HCT116 (cell line): ENCODE results near the gene TST. TPM values are rescaled to one million over a fixed set of nuclear protein-coding genes. Genes with fewer than 3 reads are reported as not detected.

Experiments used
- ATAC-seq: fragments of 200-7000 bp; cut with Tn5 transposase; 2 replicates; pipeline ENCODE4 v1.9.1; 2020; ENCODE audit warnings: mild to moderate bottlenecking, moderate library complexity
- BruUV-seq: library from RNA; stranded (reverse); fragments of 400-500 nt; replicated peaks from 2 replicates; lab custom pipeline; 2021; lab: Mats Ljungman, UMichigan
- CTCF ChIA-PET: fragments of 300-600 bp; sonication (Branson Sonifier 250); formaldehyde crosslinking; loops from one replicate; lab custom pipeline; 2021; ENCODE audit warnings: antibody characterized with exemption; lab: Charles Lee
- POLR2A ChIA-PET: fragments of 300-600, 350-600 bp; sonication (Branson Sonifier 250); formaldehyde crosslinking; loops from one replicate; lab custom pipeline; 2021; ENCODE audit warnings: antibody characterized with exemption; lab: Charles Lee
- RAD21 ChIA-PET, 2 experiments: fragments of 300-600 bp; sonication (Branson Sonifier 250); formaldehyde crosslinking; loops; one replicate each; lab custom pipeline; 2023; ENCODE audit warnings: low total read pairs in 2 of 2; ENCODE audit not compliant: uncharacterized antibody in 2 of 2, unreplicated experiment in 2 of 2, low non-redundant PET in 1 of 2; lab: Charles Lee
- DNase-seq: peaks from one replicate; pipeline ENCODE4 v3.0.0-alpha.2; 2010; ENCODE audit warnings: low read depth, low spot score
- H2AFZ ChIP-seq: fragments of 200-600 bp; shearing (Covaris generic), sonication (generic); 2 replicates; pipeline ENCODE4 v1.6.1; 2017; ENCODE audit warnings: low read depth, mixed run types, mixed read lengths, antibody characterized with exemption, low read length; ENCODE audit not compliant: poor library complexity, severe bottlenecking
- H3K27ac ChIP-seq: 2 replicates; pipeline ENCODE4 v1.5.1; 2012; ENCODE audit warnings: low read depth, low read length
- H3K27me3 ChIP-seq: fragments of 200-600 bp; sonication (generic); 2 replicates; pipeline ENCODE4 v1.6.1; 2016; ENCODE audit warnings: mixed run types, low read length, mixed read lengths; ENCODE audit not compliant: insufficient read depth
- H3K36me3 ChIP-seq, 2 experiments: fragments of 200-500 bp in 1 of 2; fragments of 200-600 bp in 1 of 2; sonication (Bioruptor generic) in 1 of 2; sonication (generic) in 1 of 2; 2 replicates each; pipeline versions ENCODE4 v1.5.1 to v1.6.1; 2014 to 2016; ENCODE audit warnings: low read length in 2 of 2, inconsistent platforms in 1 of 2, mixed read lengths in 1 of 2, mixed run types in 1 of 2; ENCODE audit not compliant: insufficient read depth in 2 of 2, control insufficient read depth in 1 of 2
- H3K4me1 ChIP-seq, 2 experiments: fragments of 200-600 bp in 1 of 2; sonication (generic) in 1 of 2; 2 replicates each; pipeline versions ENCODE4 v1.5.1 to v1.6.1; 2012 to 2017; ENCODE audit warnings: low read length in 2 of 2, inconsistent platforms in 1 of 2, mild to moderate bottlenecking in 1 of 2, mixed read lengths in 1 of 2, mixed run types in 1 of 2, moderate library complexity in 1 of 2; ENCODE audit not compliant: insufficient read depth in 2 of 2, control insufficient read depth in 1 of 2
- H3K4me2 ChIP-seq: fragments of 200-600 bp; sonication (generic); 2 replicates; pipeline ENCODE4 v1.6.1; 2017; ENCODE audit warnings: mixed run types, low read length, mixed read lengths
- H3K4me3 ChIP-seq, 2 experiments: fragments of 200-600 bp in 1 of 2; sonication (generic) in 1 of 2; replicated peaks in 1 of 2; 2 replicates each; pipeline ENCODE4 v1.5.1; 2011 to 2016; ENCODE audit warnings: low read length in 2 of 2, control low read depth in 1 of 2, low read depth in 1 of 2, mild to moderate bottlenecking in 1 of 2, mixed read lengths in 1 of 2, mixed run types in 1 of 2
- H3K79me2 ChIP-seq: fragments of 200-600 bp; sonication (generic); 2 replicates; pipeline ENCODE4 v1.6.1; 2017; ENCODE audit warnings: mild to moderate bottlenecking, mixed run types, low read length, moderate library complexity, mixed read lengths; ENCODE audit not compliant: insufficient read depth
- H3K9ac ChIP-seq: fragments of 200-600 bp; sonication (generic); 2 replicates; pipeline ENCODE4 v1.6.1; 2016; ENCODE audit warnings: low read length, mixed read lengths
- H3K9me2 ChIP-seq: fragments of 200-600 bp; sonication (generic), shearing (Covaris generic); 2 replicates; pipeline ENCODE4 v1.6.1; 2017; ENCODE audit warnings: mixed run types, mild to moderate bottlenecking, moderate library complexity; ENCODE audit not compliant: insufficient read depth
- H3K9me3 ChIP-seq, 2 experiments: fragments of 200-500 bp in 1 of 2; fragments of 200-600 bp in 1 of 2; sonication (Bioruptor generic) in 1 of 2; sonication (generic) in 1 of 2; 2 replicates each; pipeline ENCODE4 v1.6.1; 2014 to 2017; ENCODE audit warnings: low read length in 2 of 2, mixed read lengths in 2 of 2, inconsistent platforms in 1 of 2, low read depth in 1 of 2, mild to moderate bottlenecking in 1 of 2, mixed run types in 1 of 2, moderate library complexity in 1 of 2; ENCODE audit not compliant: control insufficient read depth in 1 of 2, insufficient read depth in 1 of 2
- H4K20me1 ChIP-seq: fragments of 200-600 bp; sonication (generic), shearing (Covaris generic); 2 replicates; pipeline ENCODE4 v1.6.1; 2017; ENCODE audit warnings: mixed run types, mild to moderate bottlenecking, moderate library complexity; ENCODE audit not compliant: insufficient read depth
- CBX3 ChIP-seq: IDR thresholded peaks from 2 replicates; pipeline ENCODE4 v1.6.1; 2012; ENCODE audit warnings: low read depth
- ELF1 ChIP-seq: IDR thresholded peaks from 2 replicates; pipeline ENCODE4 v1.6.1; 2012; ENCODE audit warnings: low read depth, borderline replicate concordance
- EZH2 ChIP-seq: fragments of 200-600 bp; sonication (generic); IDR thresholded peaks from 2 replicates; pipeline ENCODE4 v1.6.1; 2017; ENCODE audit warnings: antibody characterized with exemption, mixed run types
- EZH2phosphoT487 ChIP-seq: fragments of 200-600 bp; IDR thresholded peaks from 2 replicates; pipeline ENCODE4 v1.6.1; 2018; ENCODE audit warnings: antibody characterized with exemption, borderline replicate concordance
- POLR2AphosphoS5 ChIP-seq: IDR thresholded peaks from 2 replicates; pipeline ENCODE4 v1.6.1; 2011; ENCODE audit warnings: mild to moderate bottlenecking, low read depth, low read length, moderate library complexity
- RAD21 ChIP-seq: IDR thresholded peaks from 2 replicates; pipeline ENCODE4 v1.6.1; 2012; ENCODE audit warnings: low read depth, mild to moderate bottlenecking
- TCF7L2 ChIP-seq: IDR thresholded peaks from 2 replicates; pipeline ENCODE4 v1.7.0; 2011; ENCODE audit warnings: borderline replicate concordance, inconsistent platforms; ENCODE audit not compliant: insufficient read depth, insufficient read length; ENCODE audit errors: extremely low read depth
- ZFX ChIP-seq: fragments of 450-650 bp; IDR thresholded peaks from 2 replicates; pipeline ENCODE4 v1.6.1; 2017
- intact Hi-C: fragments of 100-400 bp; cut with micrococcal nuclease; formaldehyde crosslinking; loops from 2 replicates; pipeline ENCODE4 v1.10.0; 2022
- total RNA-seq: library from RNA; stranded (reverse); gene quantifications from one replicate; pipeline ENCODE4 v1.2.1, GENCODE V29; 2021; ENCODE audit not compliant: unreplicated experiment
- TF ChIP-seq, protein P1 (sequence below): IDR thresholded peaks from 2 replicates; pipeline ENCODE4 v1.6.1; 2012; ENCODE audit warnings: low read depth

Gene TST
- total RNA-seq, 1 experiment from 2014 or later: 32.1 TPM

DNA sequence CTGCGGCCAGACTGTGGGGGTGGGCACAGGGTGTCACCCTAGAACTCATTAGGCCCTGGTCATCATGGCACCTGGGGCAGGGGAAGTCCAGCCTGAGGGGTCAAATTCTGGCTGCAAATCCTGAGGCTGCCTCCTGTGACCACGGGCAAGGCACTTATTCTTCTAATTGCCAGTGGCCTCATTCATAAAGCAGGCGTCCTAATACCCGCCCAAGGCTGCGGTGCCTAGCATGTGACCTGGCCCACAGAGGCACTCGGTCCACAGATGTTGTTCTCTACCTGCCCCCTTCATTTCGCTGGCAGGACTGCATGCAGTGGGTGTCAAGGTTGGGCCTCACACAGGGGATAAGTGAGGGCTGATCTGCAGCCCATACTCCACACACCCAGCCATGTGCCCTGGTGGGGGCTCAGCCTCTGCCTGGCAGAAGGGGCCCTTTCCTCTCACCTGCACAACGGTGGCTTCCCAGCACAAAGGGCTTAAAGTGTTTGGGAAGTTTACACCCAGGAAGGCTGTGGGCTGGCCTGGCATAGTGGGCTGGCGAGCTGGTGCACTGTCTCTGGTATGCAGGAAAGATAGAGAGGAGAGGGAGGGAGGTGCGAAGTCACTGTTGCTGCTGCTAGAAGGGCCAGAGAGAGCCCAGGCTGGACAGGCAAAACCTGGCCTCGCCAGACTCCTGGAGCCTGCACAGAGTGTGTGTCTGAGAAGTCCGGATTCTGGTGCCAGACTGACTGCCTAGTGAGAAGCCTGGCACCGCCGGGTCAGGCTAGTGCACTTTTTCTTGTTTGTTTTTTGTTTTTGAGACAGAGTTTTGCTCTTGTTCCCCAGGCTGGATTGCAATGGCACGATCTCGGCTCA lies 3.5 kb upstream of the TST start:
- Histone ChIP-seq H3K9me2 (no peaks in the 10 kb centered on the region), H3K36me3 (peaks cover 5 to 11% of the 10 kb centered on the region in 2 experiments; a peak in 3 of 4 replicates), H2AFZ (no peak overlapping the region), H3K27me3 (no peaks in the 10 kb centered on the region), H3K4me1 (peaks cover 14 to 24% of the 10 kb centered on the region in 2 experiments; a peak in 3 of 4 replicates), H3K4me2 (no peak overlapping the region), H3K4me3 (no peak overlapping the region), H3K9ac (no peak overlapping the region), H3K9me3 (no peaks in the 10 kb centered on the region), H3K79me2 (peaks cover 8% of the 10 kb centered on the region; the same call in 1 of the 2 replicates), H3K27ac (no peak overlapping the region), H4K20me1 (no peaks in the 10 kb centered on the region)
- RAD21 ChIA-PET: interaction anchor here in 1 of 2 experiments (0.6 kb wide), 2 partner anchors 27 to 28 kb away, joined by 3 to 8 read pairs; no protein-coding TSS in a partner anchor
- ATAC-seq (no peak), DNase-seq (no peak)
- intact Hi-C loops: no loop called here
- CTCF ChIA-PET: interaction anchor here (1.4 to 1.8 kb wide), 2 partner anchors 8 to 10 kb away, joined by 4 read pairs; no protein-coding TSS in a partner anchor
- BruUV-seq: no TSS peak
- POLR2A ChIA-PET: no interaction called here
- TF ChIP-seq EZH2 (no peak), ZFX (no peak), ELF1 (no peak), EZH2phosphoT487 (no peak), CBX3 (no peak), RAD21 (no peak), POLR2AphosphoS5 (no peak), TCF7L2 (no peak)
- TF ChIP-seq, protein P1, sequence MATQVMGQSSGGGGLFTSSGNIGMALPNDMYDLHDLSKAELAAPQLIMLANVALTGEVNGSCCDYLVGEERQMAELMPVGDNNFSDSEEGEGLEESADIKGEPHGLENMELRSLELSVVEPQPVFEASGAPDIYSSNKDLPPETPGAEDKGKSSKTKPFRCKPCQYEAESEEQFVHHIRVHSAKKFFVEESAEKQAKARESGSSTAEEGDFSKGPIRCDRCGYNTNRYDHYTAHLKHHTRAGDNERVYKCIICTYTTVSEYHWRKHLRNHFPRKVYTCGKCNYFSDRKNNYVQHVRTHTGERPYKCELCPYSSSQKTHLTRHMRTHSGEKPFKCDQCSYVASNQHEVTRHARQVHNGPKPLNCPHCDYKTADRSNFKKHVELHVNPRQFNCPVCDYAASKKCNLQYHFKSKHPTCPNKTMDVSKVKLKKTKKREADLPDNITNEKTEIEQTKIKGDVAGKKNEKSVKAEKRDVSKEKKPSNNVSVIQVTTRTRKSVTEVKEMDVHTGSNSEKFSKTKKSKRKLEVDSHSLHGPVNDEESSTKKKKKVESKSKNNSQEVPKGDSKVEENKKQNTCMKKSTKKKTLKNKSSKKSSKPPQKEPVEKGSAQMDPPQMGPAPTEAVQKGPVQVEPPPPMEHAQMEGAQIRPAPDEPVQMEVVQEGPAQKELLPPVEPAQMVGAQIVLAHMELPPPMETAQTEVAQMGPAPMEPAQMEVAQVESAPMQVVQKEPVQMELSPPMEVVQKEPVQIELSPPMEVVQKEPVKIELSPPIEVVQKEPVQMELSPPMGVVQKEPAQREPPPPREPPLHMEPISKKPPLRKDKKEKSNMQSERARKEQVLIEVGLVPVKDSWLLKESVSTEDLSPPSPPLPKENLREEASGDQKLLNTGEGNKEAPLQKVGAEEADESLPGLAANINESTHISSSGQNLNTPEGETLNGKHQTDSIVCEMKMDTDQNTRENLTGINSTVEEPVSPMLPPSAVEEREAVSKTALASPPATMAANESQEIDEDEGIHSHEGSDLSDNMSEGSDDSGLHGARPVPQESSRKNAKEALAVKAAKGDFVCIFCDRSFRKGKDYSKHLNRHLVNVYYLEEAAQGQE: no peak
- TF ChIP-seq, all 23 proteins: peak for 0
